A673 (cell line): ENCODE results near the gene CLCNKB. TPM values are rescaled to one million over a fixed set of nuclear protein-coding genes. Genes with fewer than 3 reads are reported as not detected.

Source experiments
- BruUV-seq: library from RNA; stranded (reverse); fragments of 400-500 nt; replicated peaks from 2 replicates; lab custom pipeline; 2021; lab: Mats Ljungman, UMichigan
- CTCF ChIA-PET: fragments of 300-600 bp; sonication (Branson Sonifier 250); formaldehyde crosslinking; loops from one replicate; lab custom pipeline; 2022; ENCODE audit warnings: antibody characterized with exemption; lab: Charles Lee
- POLR2A ChIA-PET: fragments of 300-600 bp; sonication (Branson Sonifier 250); formaldehyde crosslinking; loops from one replicate; lab custom pipeline; 2022; ENCODE audit warnings: antibody characterized with exemption; ENCODE audit not compliant: low non-redundant PET; lab: Charles Lee
- DNase-seq: peaks from one replicate; pipeline ENCODE4 v3.0.0-alpha.2; 2015; ENCODE audit warnings: low spot score
- H3K27ac ChIP-seq: fragments of 200-600 bp; sonication (generic); 2 replicates; pipeline ENCODE4 v1.5.1; 2016; ENCODE audit warnings: mixed run types, low read depth, mild to moderate bottlenecking, mixed read lengths, antibody characterized with exemption, low read length; ENCODE audit not compliant: poor library complexity, severe bottlenecking
- H3K27me3 ChIP-seq: fragments of 200-600 bp; sonication (generic); replicated peaks from 2 replicates; pipeline ENCODE4 v1.6.1; 2017; ENCODE audit warnings: mixed run types, low read depth, mild to moderate bottlenecking, mixed read lengths, antibody characterized with exemption, low read length; ENCODE audit not compliant: insufficient read depth, poor library complexity
- H3K36me3 ChIP-seq: fragments of 200-600 bp; sonication (generic); 2 replicates; pipeline ENCODE4 v1.6.1; 2016; ENCODE audit warnings: mixed run types, mild to moderate bottlenecking, mixed read lengths, antibody characterized with exemption, low read length; ENCODE audit not compliant: insufficient read depth, poor library complexity, severe bottlenecking
- H3K4me1 ChIP-seq: fragments of 200-600 bp; sonication (generic); 2 replicates; pipeline ENCODE4 v1.6.1; 2017; ENCODE audit warnings: mixed run types, mild to moderate bottlenecking, mixed read lengths, antibody characterized with exemption, low read length; ENCODE audit not compliant: insufficient read depth, poor library complexity, severe bottlenecking
- H3K4me3 ChIP-seq: fragments of 200-600 bp; sonication (generic); 2 replicates; pipeline ENCODE4 v1.5.1; 2016; ENCODE audit warnings: low read depth, mixed run types, mild to moderate bottlenecking, mixed read lengths, low read length; ENCODE audit not compliant: poor library complexity, severe bottlenecking
- H3K9me3 ChIP-seq: fragments of 200-600 bp; sonication (generic); 2 replicates; pipeline ENCODE4 v1.6.1; 2016; ENCODE audit warnings: mixed run types, low read depth, mild to moderate bottlenecking, mixed read lengths, antibody characterized with exemption, low read length; ENCODE audit not compliant: poor library complexity, severe bottlenecking
- EZH2 ChIP-seq: fragments of 200-600 bp; sonication (generic); IDR thresholded peaks from 2 replicates; pipeline ENCODE4 v1.6.1; 2017; ENCODE audit warnings: borderline replicate concordance, low read depth, mild to moderate bottlenecking, mixed read lengths, antibody characterized with exemption, low read length; ENCODE audit not compliant: poor library complexity, severe bottlenecking
- intact Hi-C: fragments of 100-400 bp; cut with micrococcal nuclease; formaldehyde crosslinking; loops from one replicate; pipeline ENCODE4 v1.10.0; 2022; ENCODE audit not compliant: unreplicated experiment
- total RNA-seq: library from RNA; stranded (reverse); gene quantifications from 2 replicates; pipeline ENCODE4 v1.2.3, GENCODE V29; 2021
- TF ChIP-seq, protein P1 (sequence below): fragments of 300-800, 200-600 bp; sonication (generic); conservative IDR thresholded peaks from 2 replicates; pipeline ENCODE4 v1.5.1; 2017; ENCODE audit warnings: low read depth, mild to moderate bottlenecking, antibody characterized with exemption, low read length, moderate library complexity, mixed read lengths

CLCNKB gene
- total RNA-seq, 1 experiment from 2014 or later, result 0.13 TPM

- DNase-seq, result peak; percentile 47
- ChIA-PET CTCF (interaction anchor here (0.5 to 1.5 kb wide), 4 partner anchors 9 to 175 kb away, joined by 3 to 5 read pairs (median 4); no protein-coding TSS in a partner anchor), POLR2A (interaction anchor here (0.6 kb wide), 1 partner anchor 15 kb away, joined by 3 read pairs; no protein-coding TSS in a partner anchor)
- no peaks in the 10 kb centered on the region for H3K36me3 ChIP-seq
- no peaks in the 10 kb centered on the region for H3K27me3 ChIP-seq
- no peak for TF ChIP-seq EZH2
- TF ChIP-seq, protein P1, sequence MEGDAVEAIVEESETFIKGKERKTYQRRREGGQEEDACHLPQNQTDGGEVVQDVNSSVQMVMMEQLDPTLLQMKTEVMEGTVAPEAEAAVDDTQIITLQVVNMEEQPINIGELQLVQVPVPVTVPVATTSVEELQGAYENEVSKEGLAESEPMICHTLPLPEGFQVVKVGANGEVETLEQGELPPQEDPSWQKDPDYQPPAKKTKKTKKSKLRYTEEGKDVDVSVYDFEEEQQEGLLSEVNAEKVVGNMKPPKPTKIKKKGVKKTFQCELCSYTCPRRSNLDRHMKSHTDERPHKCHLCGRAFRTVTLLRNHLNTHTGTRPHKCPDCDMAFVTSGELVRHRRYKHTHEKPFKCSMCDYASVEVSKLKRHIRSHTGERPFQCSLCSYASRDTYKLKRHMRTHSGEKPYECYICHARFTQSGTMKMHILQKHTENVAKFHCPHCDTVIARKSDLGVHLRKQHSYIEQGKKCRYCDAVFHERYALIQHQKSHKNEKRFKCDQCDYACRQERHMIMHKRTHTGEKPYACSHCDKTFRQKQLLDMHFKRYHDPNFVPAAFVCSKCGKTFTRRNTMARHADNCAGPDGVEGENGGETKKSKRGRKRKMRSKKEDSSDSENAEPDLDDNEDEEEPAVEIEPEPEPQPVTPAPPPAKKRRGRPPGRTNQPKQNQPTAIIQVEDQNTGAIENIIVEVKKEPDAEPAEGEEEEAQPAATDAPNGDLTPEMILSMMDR, result no peak; the same call in 1 of the 2 replicates
- H3K4me1 ChIP-seq, result no peaks in the 10 kb centered on the region
- no peaks in the 10 kb centered on the region for H3K9me3 ChIP-seq
- intact Hi-C loops, result no loop called here
- H3K27ac ChIP-seq, result no peak within 1 kb of the TSS
- BruUV-seq, result no TSS peak
- peak within 1 kb of the TSS; percentile 53 for H3K4me3 ChIP-seq
These were observed 30.0 kb downstream of the CLCNKB start, which contains the start of gene FAM131C for GRCh38 chr1:16073490-16074119. TSS of gene FAM131C (minus strand) at chr1:16073651. CDS start at chr1:16073442, 209 bp downstream.

GRCh38 chr1:16074217-16074616 lies 30.6 kb downstream of the CLCNKB start:
- no TSS peak for BruUV-seq
- POLR2A ChIA-PET, result interaction anchor here (0.6 kb wide), 1 partner anchor 16 kb away, joined by 3 read pairs; no protein-coding TSS in a partner anchor

DNA sequence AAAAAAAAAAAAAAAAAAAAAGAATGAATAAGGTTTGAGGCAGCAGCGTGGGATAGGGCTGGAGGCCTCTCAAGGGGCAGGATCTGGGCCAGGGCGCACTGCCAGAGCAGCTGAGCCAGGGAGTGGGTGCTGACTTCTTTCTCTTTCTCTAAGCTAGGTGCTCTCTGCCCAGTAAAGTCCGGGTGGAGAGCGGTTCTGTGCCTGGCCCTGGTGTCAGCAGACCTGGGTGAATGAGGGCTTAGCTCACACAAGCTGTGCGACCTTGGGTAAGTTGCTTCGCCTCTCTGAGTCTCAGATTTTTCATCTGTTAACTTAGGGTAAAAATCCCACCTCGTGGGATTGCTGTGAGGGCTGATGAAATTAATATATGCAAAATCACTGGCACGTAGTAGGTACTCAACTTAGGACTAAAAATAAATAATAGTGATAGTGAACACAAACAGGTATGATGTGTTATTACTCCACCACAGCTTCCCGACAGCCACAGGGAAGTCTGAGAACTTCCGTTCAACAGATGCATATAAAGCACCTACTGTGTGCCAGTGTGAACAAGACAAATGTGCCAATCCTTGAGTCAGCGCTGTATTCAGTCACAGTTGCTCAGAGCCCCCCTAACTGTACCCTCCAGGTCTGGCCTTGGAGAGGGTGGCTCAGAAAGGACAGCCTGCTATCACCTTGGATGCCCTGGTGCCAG lies 31.9 kb downstream of the CLCNKB start:
- BruUV-seq, result no TSS peak
- Histone ChIP-seq H3K27me3 (no peaks in the 10 kb centered on the region), H3K4me1 (no peaks in the 10 kb centered on the region), H3K9me3 (no peaks in the 10 kb centered on the region), H3K27ac (no peak overlapping the region), H3K4me3 (no peak overlapping the region), H3K36me3 (no peaks in the 10 kb centered on the region)
- CTCF ChIA-PET, result no interaction called here
- intact Hi-C loops, result no loop called here
- DNase-seq, result no peak
- TF ChIP-seq, protein P1, result no peak
- no peak for TF ChIP-seq EZH2
- POLR2A ChIA-PET, result no interaction called here

More at GRCh38 chr1:16074217-16074616, 30.6 kb downstream of the CLCNKB start:
- intact Hi-C loops, result no loop called here
- no peaks in the 10 kb centered on the region for H3K36me3 ChIP-seq
- H3K4me1 ChIP-seq, result no peaks in the 10 kb centered on the region
- H3K9me3 ChIP-seq, result no peaks in the 10 kb centered on the region
- CTCF ChIA-PET, result interaction anchor here (1.5 kb wide), 1 partner anchor 8 kb away, joined by 5 read pairs; no protein-coding TSS in a partner anchor
- no peaks in the 10 kb centered on the region for H3K27me3 ChIP-seq
- DNase-seq, result no peak
- H3K4me3 ChIP-seq, result no peak overlapping the region
- no peak for TF ChIP-seq EZH2
- TF ChIP-seq, protein P1, result no peak
- H3K27ac ChIP-seq, result no peak overlapping the region
